Loucy (cell line): ENCODE measurements around the gene NUP155.
"Not testable (repeated sequence)": the region's sequence is repeated elsewhere in the genome, so short reads cannot be mapped to it uniquely, and the experiment has no call there.

Experiments
- CTCF ChIP-seq: fragments of 200-600 bp; sonication (generic); conservative IDR thresholded peaks from 2 replicates; pipeline ENCODE4 v1.5.1; 2014; ENCODE audit warnings: mild to moderate bottlenecking, antibody characterized with exemption, low read length
- EZH2phosphoT487 ChIP-seq: fragments of 200-600 bp; IDR thresholded peaks from 2 replicates; pipeline ENCODE4 v1.6.1; 2018; ENCODE audit warnings: antibody characterized with exemption, mild to moderate bottlenecking, moderate library complexity, borderline replicate concordance

GRCh38 chr5:37378066-37378465 is 7.2 kb upstream of the NUP155 start:
- TF ChIP-seq CTCF, EZH2phosphoT487: not testable (repeated sequence)
